GM18498 (cell line): ENCODE data around the gene COX14.

ENCODE experiments used
- ATAC-seq: cut with Tn5 transposase; IDR thresholded peaks from one replicate; pipeline ENCODE4 v1.9.1; 2021; ENCODE audit warnings: mild to moderate bottlenecking, moderate library complexity; ENCODE audit not compliant: unreplicated experiment

The COX14 gene

GRCh38 chr12:50084775-50085614, 27.0 kb upstream of the COX14 start, which contains the start of gene SMARCD1:
Gene SMARCD1 (plus strand): TSS chr12:50085342. CDS start chr12:50085370, 28 bp downstream.
- ATAC-seq: peak; percentile 86

DNA sequence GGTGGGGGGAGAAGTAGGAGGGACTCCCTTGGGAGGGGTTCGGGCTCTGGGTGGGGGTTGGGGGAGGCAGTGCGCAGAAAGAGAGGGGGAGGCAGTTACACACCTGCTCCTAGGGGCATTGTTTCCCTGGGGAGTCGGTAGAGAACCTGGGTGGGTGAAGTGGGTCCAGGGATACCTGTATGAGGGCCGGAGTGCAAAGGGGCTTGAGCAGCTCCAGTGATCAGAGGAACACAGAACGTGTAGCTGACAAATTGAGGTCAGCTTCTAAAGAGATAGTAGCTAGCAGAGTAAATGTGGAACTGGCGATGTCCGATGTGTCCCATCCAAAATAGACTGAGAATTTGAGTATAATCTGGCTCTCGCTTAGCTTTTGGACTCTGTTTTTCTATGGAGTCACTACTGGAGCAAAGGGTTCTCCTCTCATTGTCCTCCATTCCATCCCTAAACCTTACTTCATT, 26.4 kb upstream of the COX14 start:
- ATAC-seq: peak; percentile 11

GRCh38 chr12:50086148-50086547, 25.9 kb upstream of the COX14 start:
- ATAC-seq: no peak

DNA sequence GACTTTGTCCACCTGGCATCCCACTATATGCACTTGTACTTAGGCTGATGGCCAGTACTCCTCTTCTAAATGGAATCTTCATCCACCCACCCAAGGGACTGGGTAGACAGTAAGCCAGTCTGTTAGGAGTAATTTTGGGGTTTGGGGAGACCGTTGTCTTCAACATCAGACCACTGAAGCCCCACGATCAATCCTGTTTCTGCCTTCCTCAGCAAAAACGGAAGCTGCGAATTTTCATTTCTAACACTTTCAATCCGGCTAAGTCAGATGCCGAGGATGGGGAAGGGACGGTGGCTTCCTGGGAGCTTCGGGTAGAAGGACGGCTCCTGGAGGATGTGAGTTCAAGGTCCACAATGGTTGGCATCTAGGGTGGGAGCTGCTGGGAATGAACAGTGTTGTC, 24.9 kb upstream of the COX14 start:
- ATAC-seq: no peak

GRCh38 chr12:50087995-50088394, 24.0 kb upstream of the COX14 start:
- ATAC-seq: no peak

- no peak for ATAC-seq
Measured at GRCh38 chr12:50088577-50089335, 23.3 kb upstream of the COX14 start.

GRCh38 chr12:50089730-50090129, 22.3 kb upstream of the COX14 start:
- no peak for ATAC-seq

DNA sequence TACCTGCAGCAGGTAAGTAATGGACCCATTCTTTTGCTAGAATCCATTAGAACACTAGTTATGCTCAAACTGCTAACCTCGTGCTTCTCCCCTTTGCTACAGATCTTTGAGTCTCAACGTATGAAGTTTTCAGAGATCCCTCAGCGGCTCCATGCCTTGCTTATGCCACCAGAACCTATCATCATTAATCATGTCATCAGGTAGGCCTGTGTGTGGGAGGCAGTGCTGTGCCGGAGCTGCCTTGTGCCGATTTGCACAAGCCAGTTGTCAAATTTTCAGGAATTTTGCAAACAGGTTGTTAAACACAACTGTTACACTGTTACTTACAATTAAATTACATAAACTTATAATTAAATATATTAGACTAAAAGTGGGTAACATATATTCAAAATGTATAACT, 21.6 kb upstream of the COX14 start:
- ATAC-seq: no peak

DNA sequence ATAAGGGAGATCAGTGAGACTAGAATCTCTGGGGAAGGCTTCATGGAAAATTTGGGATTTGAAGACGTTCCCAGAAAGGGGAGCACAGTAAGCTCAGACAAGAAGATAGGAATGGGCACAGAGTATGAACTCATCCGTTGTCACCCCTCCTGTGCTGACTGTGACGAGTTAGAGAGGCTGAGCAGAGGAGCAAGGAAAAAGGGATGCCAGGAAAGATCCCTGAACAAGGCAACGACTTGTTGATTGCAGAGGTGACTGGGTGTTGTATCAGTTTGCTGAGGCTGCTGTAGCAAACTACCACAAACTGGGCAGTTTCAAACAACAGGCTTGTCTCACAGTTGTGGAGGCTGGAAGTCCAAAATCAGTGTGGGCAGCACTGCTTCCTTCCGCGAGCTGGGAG, 14.1 kb upstream of the COX14 start:
- no peak for ATAC-seq

DNA sequence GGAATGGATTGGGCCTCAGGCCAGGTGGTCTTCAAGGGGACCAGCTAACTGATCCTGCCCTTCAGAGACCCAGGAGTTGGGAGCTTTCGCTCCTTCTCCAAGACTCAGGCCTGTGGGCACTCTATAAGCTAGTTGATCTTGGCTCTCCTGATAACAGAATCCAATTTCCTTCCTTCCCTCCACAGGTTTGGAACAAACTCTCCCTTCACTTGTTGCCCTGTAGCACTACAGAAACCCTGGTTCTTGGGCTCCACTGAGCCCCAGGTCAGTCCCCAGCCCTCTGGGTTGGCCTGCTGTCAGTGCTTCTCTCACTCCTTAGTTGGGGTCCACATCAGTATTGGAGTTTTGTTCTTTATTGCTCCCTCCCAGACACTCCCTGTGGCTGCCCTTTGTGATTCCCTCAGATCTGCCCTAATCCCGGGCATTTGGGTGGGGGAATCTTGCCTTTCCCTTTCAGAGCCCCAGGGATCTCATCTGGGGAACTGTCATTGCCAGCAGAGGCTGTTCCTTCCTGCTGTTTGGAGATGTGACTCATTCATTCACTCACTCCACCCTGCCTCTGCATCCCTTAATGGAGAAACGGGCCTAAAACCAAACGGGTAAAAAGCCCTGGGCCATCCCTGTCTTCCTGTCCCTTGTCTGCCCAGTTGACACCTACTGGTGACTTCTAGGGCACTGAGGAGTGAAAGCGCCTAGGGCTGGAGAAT, 12.6 kb upstream of the COX14 start:
- ATAC-seq: no peak

- ATAC-seq: no peak
Measured at GRCh38 chr12:50100561-50100960, 11.5 kb upstream of the COX14 start.

- ATAC-seq: no peak
Measured at GRCh38 chr12:50101663-50102062, 10.4 kb upstream of the COX14 start.

DNA sequence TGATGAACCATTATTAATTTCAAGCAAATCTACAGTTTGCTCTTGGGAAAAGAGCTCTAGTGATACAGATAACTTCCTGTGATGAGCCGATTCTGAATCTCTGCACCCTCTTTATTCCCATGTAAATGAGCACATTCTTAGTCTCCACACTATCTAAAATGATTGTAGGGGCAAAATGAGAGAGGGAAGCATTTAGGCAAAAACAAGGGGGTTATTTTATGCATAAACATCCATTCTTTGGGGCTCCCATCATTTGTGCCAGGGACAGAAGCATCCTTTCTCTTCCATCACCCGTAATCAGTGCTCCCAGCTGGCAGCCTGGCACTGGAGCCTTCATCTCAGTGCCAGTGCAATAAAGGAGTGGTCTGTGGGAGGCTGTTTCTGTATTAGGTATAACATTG, 9.9 kb upstream of the COX14 start:
- ATAC-seq: no peak

DNA sequence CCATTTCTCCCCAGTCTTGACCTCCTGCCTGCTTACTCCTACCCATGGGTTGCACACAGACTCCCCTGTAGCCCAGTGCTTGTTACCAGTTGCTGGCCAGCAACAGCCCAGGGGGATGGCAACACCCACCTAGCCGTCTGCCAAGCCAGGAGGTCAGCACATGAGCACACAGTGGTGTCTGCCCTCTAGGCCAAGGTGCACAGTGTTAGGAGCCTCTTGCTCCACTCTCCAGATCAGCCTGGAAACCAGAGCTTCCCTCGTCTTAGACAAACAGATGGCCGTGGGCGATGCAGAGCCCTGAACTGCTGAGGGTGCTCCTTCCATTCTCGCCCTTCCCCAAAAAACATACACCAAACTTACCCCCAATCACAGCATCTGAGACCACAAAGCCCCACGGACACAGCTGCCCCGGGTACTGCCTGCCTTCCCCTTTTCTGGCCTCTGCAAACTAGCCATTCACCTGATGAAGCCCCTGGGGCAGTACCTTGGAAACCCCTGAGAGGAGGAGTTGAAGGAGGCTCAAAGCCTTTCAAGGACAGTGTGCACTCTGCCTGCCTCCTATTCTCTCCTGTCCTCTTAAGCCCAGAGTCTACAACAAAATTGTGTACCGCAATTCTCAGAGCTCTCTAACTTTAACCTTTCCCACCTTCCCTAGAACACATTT, 9.3 kb upstream of the COX14 start:
- ATAC-seq: no peak

DNA sequence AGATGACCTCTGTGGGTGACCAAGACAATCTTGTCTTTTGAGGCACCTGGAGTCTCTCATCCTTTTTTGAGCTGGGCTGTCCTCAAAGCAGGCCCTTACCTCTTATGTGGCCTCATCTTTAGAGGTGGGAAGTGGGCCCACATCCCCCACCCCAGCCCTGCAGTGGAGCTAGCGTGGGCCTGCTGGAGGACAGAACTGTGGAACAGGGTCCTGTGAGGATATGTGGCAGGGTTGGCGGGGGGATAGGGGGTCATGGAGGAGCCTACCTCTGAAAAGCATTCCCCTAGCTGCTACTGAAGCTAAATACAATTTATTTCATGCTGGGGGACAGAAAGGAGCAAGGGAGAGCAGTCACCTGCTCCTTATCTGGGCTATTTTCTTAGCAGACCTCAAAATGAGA, 8.7 kb upstream of the COX14 start:
- no peak for ATAC-seq

- ATAC-seq: no peak
Measured at GRCh38 chr12:50103767-50104321, 8.2 kb upstream of the COX14 start, which contains the start of gene GPD1. Gene GPD1 (plus strand): TSS chr12:50104008. CDS start chr12:50104051, 43 bp downstream.

DNA sequence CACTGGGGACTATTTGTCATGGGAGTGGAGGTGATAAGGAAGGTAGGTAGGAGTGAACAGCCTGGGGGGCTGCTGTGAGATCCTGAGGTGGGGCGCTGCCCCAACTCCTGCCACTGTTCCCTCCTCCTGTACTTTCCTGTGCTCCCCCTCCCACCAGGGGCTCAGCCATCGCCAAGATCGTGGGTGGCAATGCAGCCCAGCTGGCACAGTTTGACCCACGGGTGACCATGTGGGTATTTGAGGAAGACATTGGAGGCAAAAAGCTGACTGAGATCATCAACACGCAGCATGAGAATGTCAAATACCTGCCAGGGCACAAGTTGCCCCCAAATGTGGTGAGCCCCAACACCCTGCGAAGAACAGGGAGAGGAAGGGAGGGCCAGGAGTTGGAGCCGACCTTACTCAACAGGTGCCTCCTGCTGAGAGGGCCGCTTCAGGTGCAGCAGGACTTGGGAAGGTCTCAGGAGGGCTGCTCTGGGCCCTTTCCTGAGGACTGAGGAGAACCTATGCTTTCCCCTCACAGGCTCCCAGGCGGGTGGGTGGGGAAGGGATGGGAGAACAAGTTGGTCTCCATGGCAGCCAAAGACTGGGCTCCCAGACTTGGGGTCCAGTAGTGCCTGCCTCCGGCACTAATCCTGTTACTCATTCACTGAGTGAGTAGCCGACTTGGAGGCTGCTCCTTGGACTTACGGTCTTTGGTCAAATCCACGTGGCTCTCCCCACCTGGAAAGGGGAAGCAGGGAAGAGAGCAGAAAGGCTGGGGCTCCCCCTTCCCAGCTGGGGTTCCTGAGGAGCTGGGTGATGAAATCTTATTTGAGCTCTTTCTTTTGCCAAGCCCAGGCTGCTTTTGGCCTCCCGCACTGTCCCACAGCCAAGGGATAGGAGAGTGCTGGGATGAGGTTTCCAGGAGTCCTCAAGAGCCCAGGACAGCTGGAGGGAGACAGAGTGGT, 7.3 kb upstream of the COX14 start:
- ATAC-seq: no peak

- ATAC-seq: no peak
Measured at GRCh38 chr12:50105913-50106450, 6.1 kb upstream of the COX14 start.

DNA sequence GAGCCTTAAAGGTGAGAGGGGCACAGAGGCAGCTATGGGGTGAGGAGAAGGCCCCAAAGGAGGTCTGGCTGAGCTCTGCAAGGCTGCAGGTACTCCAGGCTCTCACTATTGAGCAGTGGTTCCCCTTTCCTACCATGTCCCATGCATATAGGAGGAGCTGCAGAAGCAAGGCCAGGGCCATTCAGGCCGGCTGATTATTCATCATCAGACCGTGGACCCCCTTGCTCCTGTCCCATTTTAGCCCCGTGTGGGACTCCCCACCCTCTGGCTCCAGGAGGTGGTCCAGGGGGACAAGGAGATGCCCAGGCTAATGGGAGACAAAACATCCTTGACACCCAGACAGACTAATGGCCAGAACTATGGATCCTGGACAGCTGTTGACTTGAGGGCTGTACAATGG, 5.1 kb upstream of the COX14 start:
- no peak for ATAC-seq
